HUES48 (cell line): ENCODE data around the gene AK8.
A peak's percentile ranks its signal among the peaks of the same experiment; 100 is the strongest.

Source experiments
- H3K27ac ChIP-seq: one replicate; pipeline ENCODE4 v1.7.0; 2013; ENCODE audit warnings: low read depth, low read length, inconsistent platforms
- H3K27me3 ChIP-seq: 2 replicates; pipeline ENCODE4 v1.6.1; 2013; ENCODE audit warnings: mild to moderate bottlenecking, low read length; ENCODE audit not compliant: control insufficient read depth, insufficient read depth
- H3K36me3 ChIP-seq: 2 replicates; pipeline ENCODE4 v1.6.1; 2013; ENCODE audit warnings: low read length; ENCODE audit not compliant: control insufficient read depth, insufficient read depth
- H3K4me1 ChIP-seq: 2 replicates; pipeline ENCODE4 v1.6.1; 2013; ENCODE audit warnings: mild to moderate bottlenecking, low read length; ENCODE audit not compliant: control insufficient read depth, insufficient read depth
- H3K4me3 ChIP-seq: 2 replicates; pipeline ENCODE4 v1.5.1; 2013; ENCODE audit warnings: mild to moderate bottlenecking, low read depth, low read length
- H3K9ac ChIP-seq: 2 replicates; pipeline ENCODE4 v1.6.1; 2013; ENCODE audit warnings: mild to moderate bottlenecking, low read depth, low read length, moderate library complexity
- H3K9me3 ChIP-seq: 2 replicates; pipeline ENCODE4 v1.6.1; 2013; ENCODE audit warnings: low read length; ENCODE audit not compliant: control insufficient read depth, insufficient read depth

The AK8 gene

GRCh38 chr9:132753593-132753880, 124.5 kb downstream of the AK8 start:
- Histone ChIP-seq H3K36me3 (no peaks in the 10 kb centered on the region), H3K4me3 (no peak overlapping the region), H3K9ac (no peak overlapping the region), H3K27me3 (no peaks in the 10 kb centered on the region), H3K4me1 (0 out of 2 replicates have a peak, but pooled peaks cover 2% of the 10 kb centered on the region), H3K9me3 (no peaks in the 10 kb centered on the region), H3K27ac (no peak overlapping the region)

GRCh38 chr9:132752877-132753592, 125.0 kb downstream of the AK8 start:
- H3K9ac ChIP-seq = no peak overlapping the region

GRCh38 chr9:132750668-132751067, 127.4 kb downstream of the AK8 start:
- H3K4me3 ChIP-seq = no peak overlapping the region
- no peak overlapping the region for H3K9ac ChIP-seq
- H3K27me3 ChIP-seq = peaks cover 13% of the 10 kb centered on the region
- H3K4me1 ChIP-seq = peaks cover 4% of the 10 kb centered on the region
- H3K27ac ChIP-seq = no peak overlapping the region
- no peaks in the 10 kb centered on the region for H3K36me3 ChIP-seq
- no peaks in the 10 kb centered on the region for H3K9me3 ChIP-seq

More at GRCh38 chr9:132752877-132753592, 125.0 kb downstream of the AK8 start:
- H3K4me3 ChIP-seq = no peak overlapping the region
- H3K27me3 ChIP-seq = no peaks in the 10 kb centered on the region
- no peak overlapping the region for H3K27ac ChIP-seq
- no peaks in the 10 kb centered on the region for H3K36me3 ChIP-seq
- H3K9me3 ChIP-seq = no peaks in the 10 kb centered on the region
- 0 out of 2 replicates have a peak, but pooled peaks cover 2% of the 10 kb centered on the region for H3K4me1 ChIP-seq

GRCh38 chr9:132749306-132749705, 128.8 kb downstream of the AK8 start:
- Histone ChIP-seq H3K4me3 (no peak overlapping the region), H3K27ac (no peak overlapping the region), H3K9ac (no peak overlapping the region), H3K4me1 (peaks cover 17% of the 10 kb centered on the region), H3K27me3 (peaks cover 27% of the 10 kb centered on the region), H3K9me3 (no peaks in the 10 kb centered on the region), H3K36me3 (no peaks in the 10 kb centered on the region)

GRCh38 chr9:132748450-132748849, 129.6 kb downstream of the AK8 start:
- Histone ChIP-seq H3K9me3 (no peaks in the 10 kb centered on the region), H3K27me3 (peaks cover 35% of the 10 kb centered on the region), H3K4me1 (peaks cover 26% of the 10 kb centered on the region), H3K36me3 (no peaks in the 10 kb centered on the region), H3K9ac (no peak overlapping the region), H3K27ac (no peak overlapping the region), H3K4me3 (no peak overlapping the region)

GRCh38 chr9:132745756-132746709, 132.1 kb downstream of the AK8 start:
- no peaks in the 10 kb centered on the region for H3K36me3 ChIP-seq
- peaks cover 51% of the 10 kb centered on the region for H3K27me3 ChIP-seq
- peaks cover 34% of the 10 kb centered on the region for H3K4me1 ChIP-seq
- H3K9me3 ChIP-seq = no peaks in the 10 kb centered on the region
- no peak overlapping the region for H3K27ac ChIP-seq
- H3K9ac ChIP-seq = no peak overlapping the region
- H3K4me3 ChIP-seq = 0 out of 2 replicates have a peak overlapping the region, but pooled peaks have one; percentile 54

GRCh38 chr9:132744881-132745755, 133.0 kb downstream of the AK8 start:
- peaks cover 51% of the 10 kb centered on the region for H3K27me3 ChIP-seq
- H3K9me3 ChIP-seq = no peaks in the 10 kb centered on the region
- H3K9ac ChIP-seq = no peak overlapping the region
- H3K4me1 ChIP-seq = peaks cover 34% of the 10 kb centered on the region
- H3K4me3 ChIP-seq = peak overlapping the region; percentile 54
- no peak overlapping the region for H3K27ac ChIP-seq
- H3K36me3 ChIP-seq = no peaks in the 10 kb centered on the region

- H3K9ac ChIP-seq = no peak overlapping the region
- H3K27ac ChIP-seq = no peak overlapping the region
- H3K4me3 ChIP-seq = no peak overlapping the region
- peaks cover 34% of the 10 kb centered on the region for H3K4me1 ChIP-seq
- peaks cover 51% of the 10 kb centered on the region for H3K27me3 ChIP-seq
- H3K9me3 ChIP-seq = no peaks in the 10 kb centered on the region
- H3K36me3 ChIP-seq = no peaks in the 10 kb centered on the region
Observed at GRCh38 chr9:132743931-132744479, 134.1 kb downstream of the AK8 start.

- Histone ChIP-seq H3K9me3 (no peaks in the 10 kb centered on the region), H3K4me1 (peaks cover 34% of the 10 kb centered on the region), H3K36me3 (no peaks in the 10 kb centered on the region), H3K9ac (no peak overlapping the region), H3K27me3 (peaks cover 51% of the 10 kb centered on the region), H3K4me3 (no peak overlapping the region), H3K27ac (no peak overlapping the region)
Observed at GRCh38 chr9:132742821-132743311, 135.2 kb downstream of the AK8 start.

- H3K27ac ChIP-seq = no peak overlapping the region
- no peak overlapping the region for H3K9ac ChIP-seq
- no peaks in the 10 kb centered on the region for H3K36me3 ChIP-seq
- peaks cover 39% of the 10 kb centered on the region for H3K27me3 ChIP-seq
- H3K4me3 ChIP-seq = no peak overlapping the region
- peaks cover 33% of the 10 kb centered on the region for H3K4me1 ChIP-seq
- H3K9me3 ChIP-seq = no peaks in the 10 kb centered on the region
Observed at GRCh38 chr9:132740526-132741309, 137.4 kb downstream of the AK8 start.
